CD4-positive, alpha-beta memory T cell (primary cell): ENCODE measurements around the gene GNS. TPM values are rescaled to one million over a fixed set of nuclear protein-coding genes. Genes with fewer than 3 reads are reported as not detected.

Experiments
- CTCF ChIA-PET: fragments of 350-600 bp; sonication (Branson Sonifier 250); formaldehyde crosslinking; loops from one replicate; lab custom pipeline; 2021; ENCODE audit warnings: inconsistent platforms; ENCODE audit not compliant: partially characterized antibody; lab: Charles Lee
- POLR2A ChIA-PET: fragments of 350-600 bp; sonication (Branson Sonifier 250); formaldehyde crosslinking; loops from one replicate; lab custom pipeline; 2021; ENCODE audit not compliant: partially characterized antibody; lab: Charles Lee
- DNase-seq, 5 donors: peaks; one replicate each; pipeline versions ENCODE4 v3.0.0 to v3.0.0-alpha.2; 2020 to 2022; ENCODE audit warnings: mixed read lengths in 1 of 5
- H3K27ac ChIP-seq: one replicate; pipeline ENCODE4 v1.7.0; 2013; ENCODE audit warnings: low read depth, low read length
- H3K27me3 ChIP-seq: 2 replicates; pipeline ENCODE4 v1.7.0; 2013; ENCODE audit warnings: mild to moderate bottlenecking, low read length, moderate library complexity; ENCODE audit not compliant: insufficient read depth
- H3K36me3 ChIP-seq: 2 replicates; pipeline ENCODE4 v1.7.0; 2013; ENCODE audit warnings: mild to moderate bottlenecking, low read length, moderate library complexity; ENCODE audit not compliant: insufficient read depth
- H3K4me1 ChIP-seq: 2 replicates; pipeline ENCODE4 v1.7.0; 2013; ENCODE audit warnings: mild to moderate bottlenecking, low read length, moderate library complexity; ENCODE audit not compliant: insufficient read depth
- H3K4me3 ChIP-seq, 2 donors: one replicate each; pipeline ENCODE4 v1.7.0; 2013; ENCODE audit warnings: low read length in 2 of 2, mild to moderate bottlenecking in 1 of 2
- H3K9me3 ChIP-seq, 2 donors: one replicate each; pipeline ENCODE4 v1.7.0; 2013; ENCODE audit warnings: low read length in 2 of 2, control low read depth in 1 of 2; ENCODE audit not compliant: control insufficient read depth in 1 of 2
- H3K27ac Mint-ChIP-seq, 7 donors: one replicate each; pipeline ENCODE4 v1.8.0; 2020 to 2021; ENCODE audit warnings: mixed read lengths in 7 of 7, mild to moderate bottlenecking in 6 of 7, inconsistent platforms in 3 of 7, moderate library complexity in 3 of 7
- H3K27me3 Mint-ChIP-seq, 2 donors: one replicate each; pipeline ENCODE4 v1.8.0; 2020 to 2021; ENCODE audit warnings: mixed read lengths in 2 of 2
- H3K36me3 Mint-ChIP-seq, 2 donors: one replicate each; pipeline ENCODE4 v1.8.0; 2020 to 2021; ENCODE audit warnings: mixed read lengths in 2 of 2, inconsistent platforms in 1 of 2, mild to moderate bottlenecking in 1 of 2
- H3K4me1 Mint-ChIP-seq, 4 donors: one replicate each; pipeline ENCODE4 v1.8.0; 2020 to 2021; ENCODE audit warnings: mixed read lengths in 4 of 4, mild to moderate bottlenecking in 1 of 4
- H3K4me3 Mint-ChIP-seq, 8 donors: one replicate each; pipeline ENCODE4 v1.8.0; 2020 to 2021; ENCODE audit warnings: mixed read lengths in 8 of 8, mild to moderate bottlenecking in 7 of 8, moderate library complexity in 6 of 8, inconsistent platforms in 3 of 8
- H3K9me3 Mint-ChIP-seq, 8 donors: one replicate each; pipeline ENCODE4 v1.8.0; 2020 to 2021; ENCODE audit warnings: mixed read lengths in 8 of 8, mild to moderate bottlenecking in 5 of 8, inconsistent platforms in 3 of 8, moderate library complexity in 1 of 8
- intact Hi-C: fragments of 100-400 bp; cut with micrococcal nuclease; formaldehyde crosslinking; loops from one replicate; pipeline ENCODE4 v1.15.1; 2023
- polyA plus RNA-seq, 2 donors: library from polyadenylated mRNA; unstranded; fragments of 300-500 nt; fragmentation: Illumina TruSeq; gene quantifications; one replicate each; pipeline ENCODE4 v1.2.3, GENCODE V29; 2021
- total RNA-seq, 2 experiments: library from RNA; stranded (reverse); gene quantifications; one replicate each; pipeline ENCODE4 v1.2.3, GENCODE V29; 2021

The GNS gene
- total and polyA plus RNA-seq, 4 experiments from 2014 or later: 34.2 to 77.0 (median 35.9) TPM

- DNase-seq: peak; percentile 82 to 87 (median 83)
- Histone ChIP-seq H3K27me3 (no peaks in the 10 kb centered on the region), H3K9me3 (no peaks in the 10 kb centered on the region), H3K4me3 (peak overlapping the region; percentile 48 to 61), H3K36me3 (no peaks in the 10 kb centered on the region), H3K27ac (peak overlapping the region; percentile 77), H3K4me1 (peaks cover 100% of the 10 kb centered on the region)
- ChIA-PET CTCF (interaction anchor here (0.6 to 4.3 kb wide), 18 partner anchors 12 to 120 kb away, joined by 3 to 85 read pairs (median 6); no protein-coding TSS in a partner anchor), POLR2A (interaction anchor here (0.6 to 12.2 kb wide), 22 partner anchors 10 to 1461 kb away, joined by 3 to 405 read pairs (median 6); partner anchors contain the start of gene RASSF3)
- H3K9me3 Mint-ChIP-seq: peaks cover 0 to 5% (median 0%) of the 10 kb centered on the region in 8 donors
- peak overlapping the region; percentile 92 to 99 (median 98) for H3K27ac Mint-ChIP-seq
- H3K4me3 Mint-ChIP-seq: peak overlapping the region; percentile 88 to 96 (median 92)
- H3K36me3 Mint-ChIP-seq: peaks cover 12 to 21% of the 10 kb centered on the region in 2 donors
- peaks cover 76 to 98% (median 87%) of the 10 kb centered on the region in 4 donors for H3K4me1 Mint-ChIP-seq
- no peaks in the 10 kb centered on the region for H3K27me3 Mint-ChIP-seq
- intact Hi-C loops: loop anchor here (1.0 kb wide), 5 partner anchors 10 to 60 kb away; no protein-coding TSS in a partner anchor
Observed at GRCh38 chr12:64669270-64669842, 89.8 kb downstream of the GNS start.

GRCh38 chr12:64667793-64668192 lies 91.4 kb downstream of the GNS start:
- Histone ChIP-seq H3K9me3 (no peaks in the 10 kb centered on the region), H3K27me3 (no peaks in the 10 kb centered on the region), H3K36me3 (no peaks in the 10 kb centered on the region), H3K27ac (peak overlapping the region; percentile 77), H3K4me3 (no peak overlapping the region), H3K4me1 (peaks cover 99% of the 10 kb centered on the region)
- intact Hi-C loops: no loop called here
- no peaks in the 10 kb centered on the region for H3K27me3 Mint-ChIP-seq
- ChIA-PET CTCF (interaction anchor here (0.7 to 4.3 kb wide), 10 partner anchors 14 to 211 kb away, joined by 3 to 85 read pairs (median 7); no protein-coding TSS in a partner anchor), POLR2A (interaction anchor here (1.0 to 12.2 kb wide), 9 partner anchors 8 to 91 kb away, joined by 3 to 405 read pairs (median 15); partner anchors contain the start of genes GNS and RASSF3)
- peak overlapping the region in 7 of 8 donors; percentile 67 to 93 (median 91) for H3K4me3 Mint-ChIP-seq
- H3K9me3 Mint-ChIP-seq: peaks cover 0 to 4% (median 0%) of the 10 kb centered on the region in 8 donors
- peaks cover 68 to 97% (median 84%) of the 10 kb centered on the region in 4 donors for H3K4me1 Mint-ChIP-seq
- H3K36me3 Mint-ChIP-seq: peaks cover 8 to 20% of the 10 kb centered on the region in 2 donors
- peak overlapping the region; percentile 92 to 99 (median 98) for H3K27ac Mint-ChIP-seq
- DNase-seq: no peak

- Mint-ChIP-seq H3K27me3 (no peaks in the 10 kb centered on the region), H3K4me1 (peaks cover 69 to 96% (median 83%) of the 10 kb centered on the region in 4 donors), H3K36me3 (peaks cover 2 to 13% of the 10 kb centered on the region in 2 donors), H3K4me3 (peak overlapping the region; percentile 65 to 93 (median 76)), H3K9me3 (no peaks in the 10 kb centered on the region), H3K27ac (peak overlapping the region; percentile 92 to 99 (median 98))
- ChIA-PET CTCF (interaction anchor here (1.0 to 3.9 kb wide), 12 partner anchors 12 to 117 kb away, joined by 3 to 22 read pairs (median 4); partner anchors contain the start of gene RASSF3), POLR2A (interaction anchor here (0.7 to 12.2 kb wide), 11 partner anchors 9 to 117 kb away, joined by 3 to 405 read pairs (median 4); partner anchors contain the start of gene RASSF3)
- DNase-seq: peak in 1 of 5 donors; percentile 4
- Histone ChIP-seq H3K27me3 (no peaks in the 10 kb centered on the region), H3K36me3 (no peaks in the 10 kb centered on the region), H3K9me3 (no peaks in the 10 kb centered on the region), H3K27ac (peak overlapping the region; percentile 77), H3K4me1 (peaks cover 99% of the 10 kb centered on the region), H3K4me3 (peak overlapping the region in 1 of 2 donors; percentile 11)
- intact Hi-C loops: no loop called here
Observed at GRCh38 chr12:64666054-64666914, 92.9 kb downstream of the GNS start.

GRCh38 chr12:64665514-64665913 lies 93.7 kb downstream of the GNS start:
- Histone ChIP-seq H3K27ac (peak overlapping the region; percentile 77), H3K36me3 (no peaks in the 10 kb centered on the region), H3K27me3 (no peaks in the 10 kb centered on the region), H3K4me3 (no peak overlapping the region), H3K4me1 (peaks cover 99% of the 10 kb centered on the region), H3K9me3 (no peaks in the 10 kb centered on the region)
- H3K4me3 Mint-ChIP-seq: peak overlapping the region; percentile 65 to 93 (median 76)
- POLR2A ChIA-PET: interaction anchor here (0.7 to 12.2 kb wide), 11 partner anchors 8 to 116 kb away, joined by 3 to 405 read pairs (median 4); partner anchors contain the start of gene RASSF3
- intact Hi-C loops: loop anchor here (1.0 to 2.0 kb wide), 2 partner anchors 8 to 13 kb away; no protein-coding TSS in a partner anchor
- peak; percentile 74 to 92 (median 80) for DNase-seq
- CTCF ChIA-PET: interaction anchor here (1.0 to 3.9 kb wide), 12 partner anchors 12 to 116 kb away, joined by 3 to 22 read pairs (median 4); partner anchors contain the start of gene RASSF3
- H3K27me3 Mint-ChIP-seq: no peaks in the 10 kb centered on the region
- H3K36me3 Mint-ChIP-seq: peaks cover 2 to 14% of the 10 kb centered on the region in 2 donors
- no peaks in the 10 kb centered on the region for H3K9me3 Mint-ChIP-seq
- peaks cover 67 to 96% (median 82%) of the 10 kb centered on the region in 4 donors for H3K4me1 Mint-ChIP-seq
- H3K27ac Mint-ChIP-seq: peak overlapping the region; percentile 92 to 99 (median 98)

Other genes starting within 250 kb of the GNS start
- gene RASSF3, start 148.9 kb downstream of the GNS start, total RNA-seq: 100 to 1,000 TPM; 159 TPM
- gene RASSF3, start 148.9 kb downstream of the GNS start, polyA plus RNA-seq: 10 to 100 TPM in 1 of 2 donors, 1 to 10 TPM in 1; 5.2 to 12.3 TPM
- gene TBC1D30, start 65.2 kb upstream of the GNS start, total RNA-seq: under 1 TPM; 0.55 to 0.73 TPM
- not detected for gene TBC1D30, start 65.2 kb upstream of the GNS start, polyA plus RNA-seq